ENCODE results near the gene SYP. TPM values are rescaled to one million over a fixed set of nuclear protein-coding genes. Genes with fewer than 3 reads are reported as not detected.
"Not testable (repeated sequence)": the region's sequence is repeated elsewhere in the genome, so short reads cannot be mapped to it uniquely, and the experiment has no call there.

The SYP gene
- total RNA-seq, 1 experiment from 2014 or later = 0.05 TPM

- peak; percentile 84 for DNase-seq (ENCODE audit: low spot score)
These were observed 32.9 kb downstream of the SYP start for GRCh38 chrX:49166914-49167739.

- DNase-seq (ENCODE audit: low spot score) = peak; percentile 57
These were observed 33.8 kb downstream of the SYP start for GRCh38 chrX:49165901-49166881.

GRCh38 chrX:49164589-49165360, 35.2 kb downstream of the SYP start:
- DNase-seq (ENCODE audit: low spot score) = no peak

- DNase-seq (ENCODE audit: low spot score) = peak; percentile 53
These were observed 36.2 kb downstream of the SYP start for GRCh38 chrX:49163555-49164419.

- no peak for DNase-seq (ENCODE audit: low spot score)
These were observed 37.4 kb downstream of the SYP start, which contains the start of gene MAGIX for GRCh38 chrX:49162620-49163019. TSS of gene MAGIX (plus strand) at chrX:49162758. CDS start at chrX:49162890, 132 bp downstream.

- no peak for DNase-seq (ENCODE audit: low spot score)
These were observed 38.4 kb downstream of the SYP start for GRCh38 chrX:49161632-49162031.

- DNase-seq (ENCODE audit: low spot score) = no peak
These were observed 39.1 kb downstream of the SYP start for GRCh38 chrX:49160908-49161307.

GRCh38 chrX:49157194-49157593, 42.8 kb downstream of the SYP start:
- DNase-seq (ENCODE audit: low spot score) = no peak

GRCh38 chrX:49155900-49156837, 43.8 kb downstream of the SYP start:
- DNase-seq (ENCODE audit: low spot score) = peak; percentile 64

- DNase-seq (ENCODE audit: low spot score) = peak; percentile 50
These were observed 44.6 kb downstream of the SYP start for GRCh38 chrX:49155243-49155899.

- no peak for DNase-seq (ENCODE audit: low spot score)
These were observed 46.5 kb downstream of the SYP start for GRCh38 chrX:49153467-49153866.

- DNase-seq (ENCODE audit: low spot score) = not testable (repeated sequence)
These were observed 50.7 kb downstream of the SYP start for GRCh38 chrX:49149291-49149690.

- not testable (repeated sequence) for DNase-seq (ENCODE audit: low spot score)
These were observed 51.4 kb downstream of the SYP start for GRCh38 chrX:49148390-49149100.

GRCh38 chrX:49147936-49148335, 52.1 kb downstream of the SYP start:
- no peak for DNase-seq (ENCODE audit: low spot score)

- DNase-seq (ENCODE audit: low spot score) = no peak
These were observed 52.7 kb downstream of the SYP start for GRCh38 chrX:49147282-49147681.

GRCh38 chrX:49143154-49143553, 56.8 kb downstream of the SYP start:
- DNase-seq (ENCODE audit: low spot score) = not testable (repeated sequence)

- not testable (repeated sequence) for DNase-seq (ENCODE audit: low spot score)
These were observed 57.7 kb downstream of the SYP start for GRCh38 chrX:49142264-49142663.

- DNase-seq (ENCODE audit: low spot score) = no peak
These were observed 60.3 kb downstream of the SYP start for GRCh38 chrX:49139713-49140112.

Data from A172 (cell line).